ENCODE data around the gene KSR1.

KSR1 gene

GRCh38 chr17:27454089-27454488, 2.2 kb upstream of the KSR1 start:
- TF ChIP-seq ARNTL (CRISPR knock-in tag; IDR thresholded peaks at IDR 0.05; ENCODE audit: borderline replicate concordance, low read depth) (no peak), SNAI2 (CRISPR knock-in tag; IDR thresholded peaks at IDR 0.05) (no peak), ZC3H10 (CRISPR knock-in tag; IDR thresholded peaks at IDR 0.05) (no peak)
- TF ChIP-seq, protein P1, sequence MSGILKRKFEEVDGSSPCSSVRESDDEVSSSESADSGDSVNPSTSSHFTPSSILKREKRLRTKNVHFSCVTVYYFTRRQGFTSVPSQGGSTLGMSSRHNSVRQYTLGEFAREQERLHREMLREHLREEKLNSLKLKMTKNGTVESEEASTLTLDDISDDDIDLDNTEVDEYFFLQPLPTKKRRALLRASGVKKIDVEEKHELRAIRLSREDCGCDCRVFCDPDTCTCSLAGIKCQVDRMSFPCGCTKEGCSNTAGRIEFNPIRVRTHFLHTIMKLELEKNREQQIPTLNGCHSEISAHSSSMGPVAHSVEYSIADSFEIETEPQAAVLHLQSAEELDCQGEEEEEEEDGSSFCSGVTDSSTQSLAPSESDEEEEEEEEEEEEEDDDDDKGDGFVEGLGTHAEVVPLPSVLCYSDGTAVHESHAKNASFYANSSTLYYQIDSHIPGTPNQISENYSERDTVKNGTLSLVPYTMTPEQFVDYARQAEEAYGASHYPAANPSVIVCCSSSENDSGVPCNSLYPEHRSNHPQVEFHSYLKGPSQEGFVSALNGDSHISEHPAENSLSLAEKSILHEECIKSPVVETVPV (CRISPR knock-in tag; IDR thresholded peaks at IDR 0.05), result no peak
- no peak for ATAC-seq

DNA sequence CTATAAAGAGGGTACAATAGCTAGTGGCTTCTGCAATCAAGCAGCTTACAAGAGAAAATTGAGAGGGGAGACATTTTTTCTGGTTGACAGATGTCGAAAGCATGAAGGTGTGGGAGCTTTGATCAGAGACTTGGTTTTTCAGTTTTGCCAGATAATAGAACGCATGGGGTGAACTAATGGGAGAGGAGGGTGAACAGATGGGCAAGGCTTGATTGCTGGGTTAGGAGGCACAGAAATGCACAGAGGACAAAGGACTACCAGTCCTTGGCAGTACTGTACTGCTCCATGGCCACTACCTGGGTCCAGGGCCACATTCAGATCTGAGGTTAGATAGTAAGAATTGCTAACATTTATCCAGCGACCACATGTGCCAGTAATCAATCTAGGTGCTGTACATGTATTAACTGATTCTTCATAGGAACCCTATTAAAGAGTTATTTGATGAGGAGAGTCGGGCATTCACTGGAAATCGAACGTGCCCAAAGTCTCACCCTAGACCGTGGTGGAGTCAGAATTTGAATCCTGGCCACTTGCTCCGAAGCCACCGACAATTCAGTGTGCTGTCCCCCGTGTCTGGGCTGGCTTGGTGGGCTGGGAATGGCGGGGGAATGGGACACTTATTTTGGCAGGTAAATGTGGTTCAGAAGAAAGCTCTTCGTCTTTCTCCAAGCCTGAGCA, 873 bp upstream of the KSR1 start:
- TF ChIP-seq ZFP3 (CRISPR knock-in tag; IDR thresholded peaks at IDR 0.05) (no peak), ZFP30 (CRISPR knock-in tag; IDR thresholded peaks at IDR 0.05) (no peak), RARB (CRISPR knock-in tag; IDR thresholded peaks at IDR 0.05) (no peak)
- ATAC-seq, result no peak

DNA sequence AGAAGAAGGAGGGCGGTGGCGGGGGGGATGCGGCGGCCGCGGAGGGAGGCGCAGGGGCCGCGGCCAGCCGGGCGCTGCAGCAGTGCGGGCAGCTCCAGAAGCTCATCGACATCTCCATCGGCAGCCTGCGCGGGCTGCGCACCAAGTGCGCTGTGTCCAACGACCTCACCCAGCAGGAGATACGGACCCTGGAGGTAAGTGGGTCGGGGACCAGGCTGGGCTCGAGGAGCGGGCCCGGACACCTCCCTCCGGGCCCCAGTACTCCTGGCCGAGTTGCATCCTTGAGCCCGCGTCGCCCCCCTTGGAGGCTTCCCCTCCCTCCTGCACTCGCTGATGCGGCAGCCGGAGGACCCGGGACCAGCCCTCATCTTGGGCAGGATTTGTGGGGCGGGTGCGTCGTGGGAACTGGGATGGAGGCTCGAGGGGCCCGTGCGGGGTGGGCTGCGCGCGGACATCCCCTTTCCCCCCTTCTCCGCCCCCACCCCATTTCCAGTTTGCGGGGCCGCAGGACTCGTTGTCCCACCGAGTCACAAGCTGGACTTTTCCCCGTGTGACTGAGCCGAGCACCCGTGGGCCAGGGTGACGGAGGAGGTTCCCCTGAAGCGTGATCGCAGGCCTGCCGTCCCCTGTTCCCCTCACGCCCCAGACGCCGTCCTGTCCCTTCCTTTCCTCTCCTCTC, 572 bp downstream of the KSR1 start:
- TF ChIP-seq TCF4 (CRISPR knock-in tag; IDR thresholded peaks at IDR 0.05; ENCODE audit: borderline replicate concordance), result no peak
- TF ChIP-seq, protein P2, sequence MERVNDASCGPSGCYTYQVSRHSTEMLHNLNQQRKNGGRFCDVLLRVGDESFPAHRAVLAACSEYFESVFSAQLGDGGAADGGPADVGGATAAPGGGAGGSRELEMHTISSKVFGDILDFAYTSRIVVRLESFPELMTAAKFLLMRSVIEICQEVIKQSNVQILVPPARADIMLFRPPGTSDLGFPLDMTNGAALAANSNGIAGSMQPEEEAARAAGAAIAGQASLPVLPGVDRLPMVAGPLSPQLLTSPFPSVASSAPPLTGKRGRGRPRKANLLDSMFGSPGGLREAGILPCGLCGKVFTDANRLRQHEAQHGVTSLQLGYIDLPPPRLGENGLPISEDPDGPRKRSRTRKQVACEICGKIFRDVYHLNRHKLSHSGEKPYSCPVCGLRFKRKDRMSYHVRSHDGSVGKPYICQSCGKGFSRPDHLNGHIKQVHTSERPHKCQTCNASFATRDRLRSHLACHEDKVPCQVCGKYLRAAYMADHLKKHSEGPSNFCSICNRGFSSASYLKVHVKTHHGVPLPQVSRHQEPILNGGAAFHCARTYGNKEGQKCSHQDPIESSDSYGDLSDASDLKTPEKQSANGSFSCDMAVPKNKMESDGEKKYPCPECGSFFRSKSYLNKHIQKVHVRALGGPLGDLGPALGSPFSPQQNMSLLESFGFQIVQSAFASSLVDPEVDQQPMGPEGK (CRISPR knock-in tag; IDR thresholded peaks at IDR 0.05; ENCODE audit: borderline replicate concordance), result no peak
- no peak for TF ChIP-seq ZNF8 (CRISPR knock-in tag; IDR thresholded peaks at IDR 0.05)
- no peak for TF ChIP-seq PPARA (CRISPR knock-in tag; IDR thresholded peaks at IDR 0.05; ENCODE audit: borderline replicate concordance)
- no peak for TF ChIP-seq POU6F1 (CRISPR knock-in tag; IDR thresholded peaks at IDR 0.05; ENCODE audit: borderline replicate concordance, low read depth)
- ATAC-seq, result peak; percentile 23

DNA sequence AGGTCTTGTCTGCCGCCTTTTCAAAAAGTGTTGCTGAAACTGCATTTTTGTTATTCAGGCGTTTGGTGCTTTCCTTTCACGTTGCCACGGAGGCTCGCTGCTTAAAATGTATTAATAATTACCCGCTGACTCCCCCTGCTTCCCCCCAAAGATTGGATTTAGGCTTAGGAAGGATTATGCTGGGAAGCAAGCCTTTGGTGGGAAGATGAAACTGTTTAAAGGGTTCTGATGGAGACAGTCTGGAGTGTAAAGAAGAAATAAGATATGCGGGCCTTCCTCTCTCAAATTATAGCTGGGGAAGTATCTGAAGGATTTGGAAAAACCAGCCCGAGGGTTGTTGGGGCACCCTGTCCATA, 1.1 kb downstream of the KSR1 start:
- no peak for TF ChIP-seq TCF4 (CRISPR knock-in tag; IDR thresholded peaks at IDR 0.05; ENCODE audit: borderline replicate concordance)
- TF ChIP-seq, protein P2 (CRISPR knock-in tag; IDR thresholded peaks at IDR 0.05; ENCODE audit: borderline replicate concordance), result no peak
- no peak for TF ChIP-seq ZC3H10 (CRISPR knock-in tag; IDR thresholded peaks at IDR 0.05)
- no peak for TF ChIP-seq BACH2 (CRISPR knock-in tag; IDR thresholded peaks at IDR 0.05; ENCODE audit: borderline replicate concordance)
- no peak for TF ChIP-seq ZNF8 (CRISPR knock-in tag; IDR thresholded peaks at IDR 0.05)
- no peak for TF ChIP-seq PPARA (CRISPR knock-in tag; IDR thresholded peaks at IDR 0.05; ENCODE audit: borderline replicate concordance)
- no peak for TF ChIP-seq ZFP30 (CRISPR knock-in tag; IDR thresholded peaks at IDR 0.05)
- no peak for TF ChIP-seq ZFP3 (CRISPR knock-in tag; IDR thresholded peaks at IDR 0.05)
- TF ChIP-seq ESRRG (CRISPR knock-in tag; IDR thresholded peaks at IDR 0.05), result no peak
- TF ChIP-seq, protein P3, sequence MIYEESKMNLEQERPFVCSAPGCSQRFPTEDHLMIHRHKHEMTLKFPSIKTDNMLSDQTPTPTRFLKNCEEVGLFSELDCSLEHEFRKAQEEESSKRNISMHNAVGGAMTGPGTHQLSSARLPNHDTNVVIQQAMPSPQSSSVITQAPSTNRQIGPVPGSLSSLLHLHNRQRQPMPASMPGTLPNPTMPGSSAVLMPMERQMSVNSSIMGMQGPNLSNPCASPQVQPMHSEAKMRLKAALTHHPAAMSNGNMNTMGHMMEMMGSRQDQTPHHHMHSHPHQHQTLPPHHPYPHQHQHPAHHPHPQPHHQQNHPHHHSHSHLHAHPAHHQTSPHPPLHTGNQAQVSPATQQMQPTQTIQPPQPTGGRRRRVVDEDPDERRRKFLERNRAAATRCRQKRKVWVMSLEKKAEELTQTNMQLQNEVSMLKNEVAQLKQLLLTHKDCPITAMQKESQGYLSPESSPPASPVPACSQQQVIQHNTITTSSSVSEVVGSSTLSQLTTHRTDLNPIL (CRISPR knock-in tag; IDR thresholded peaks at IDR 0.05; ENCODE audit: low read depth), result no peak
- no peak for TF ChIP-seq TOX (CRISPR knock-in tag; IDR thresholded peaks at IDR 0.05; ENCODE audit: borderline replicate concordance)
- no peak for TF ChIP-seq ARNTL (CRISPR knock-in tag; IDR thresholded peaks at IDR 0.05; ENCODE audit: borderline replicate concordance, low read depth)
- no peak for TF ChIP-seq ZNF565 (CRISPR knock-in tag; conservative IDR thresholded peaks at IDR 0.05; ENCODE audit: low read depth)
- TF ChIP-seq SNAI2 (CRISPR knock-in tag; IDR thresholded peaks at IDR 0.05), result no peak
- no peak for TF ChIP-seq ZNF70 (CRISPR knock-in tag; IDR thresholded peaks at IDR 0.05)
- no peak for TF ChIP-seq GLIS3 (CRISPR knock-in tag; IDR thresholded peaks at IDR 0.05)
- TF ChIP-seq TSHZ2 (CRISPR knock-in tag; IDR thresholded peaks at IDR 0.05), result no peak
- ATAC-seq, result no peak

Measured in SK-N-SH treated with all-trans-retinoic acid at 6 μM for 48 hours (cell line).